GM19467 (cell line): Measurements from ENCODE around the gene POLR2L.

Experiments used
- ATAC-seq: cut with Tn5 transposase; IDR thresholded peaks from one replicate; pipeline ENCODE4 v1.9.1; 2021; ENCODE audit warnings: mild to moderate bottlenecking, moderate library complexity; ENCODE audit not compliant: unreplicated experiment

POLR2L gene

DNA sequence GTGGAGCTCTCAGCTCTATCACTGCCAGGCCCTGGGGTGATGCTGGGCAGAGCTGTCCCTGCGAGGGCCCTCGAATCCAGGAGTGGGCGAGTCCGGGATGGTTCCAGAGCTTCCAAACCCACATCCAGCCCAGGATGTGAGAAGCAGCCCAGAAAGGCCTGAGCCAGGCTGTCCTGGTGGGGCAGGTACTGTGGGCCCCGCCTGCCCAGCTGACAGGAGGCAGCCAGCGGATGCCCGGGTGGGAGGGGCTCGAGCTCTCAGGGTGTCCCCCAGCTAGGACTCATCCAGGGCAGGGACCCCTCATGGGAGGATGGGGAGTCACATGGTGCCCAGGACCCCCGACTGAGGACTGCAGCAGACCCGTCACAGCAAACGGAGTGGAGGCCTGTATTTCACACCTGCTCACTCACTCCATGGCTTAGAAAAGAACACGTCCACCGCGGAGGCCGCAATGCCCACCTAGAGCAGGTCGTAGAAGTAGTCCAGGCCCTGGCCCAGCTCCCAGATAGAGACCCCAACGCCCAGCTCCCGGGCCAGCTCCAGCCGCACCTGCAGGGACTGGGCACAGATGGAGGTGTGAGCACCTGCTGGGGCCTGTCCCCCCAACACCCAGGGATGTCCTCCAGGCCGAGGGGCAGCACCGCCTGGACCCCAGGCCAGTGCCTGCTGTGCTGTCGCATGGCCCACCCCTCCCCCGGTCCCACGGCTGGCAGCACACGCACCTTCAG is 27.2 kb upstream of the POLR2L start:
- no peak for ATAC-seq

DNA sequence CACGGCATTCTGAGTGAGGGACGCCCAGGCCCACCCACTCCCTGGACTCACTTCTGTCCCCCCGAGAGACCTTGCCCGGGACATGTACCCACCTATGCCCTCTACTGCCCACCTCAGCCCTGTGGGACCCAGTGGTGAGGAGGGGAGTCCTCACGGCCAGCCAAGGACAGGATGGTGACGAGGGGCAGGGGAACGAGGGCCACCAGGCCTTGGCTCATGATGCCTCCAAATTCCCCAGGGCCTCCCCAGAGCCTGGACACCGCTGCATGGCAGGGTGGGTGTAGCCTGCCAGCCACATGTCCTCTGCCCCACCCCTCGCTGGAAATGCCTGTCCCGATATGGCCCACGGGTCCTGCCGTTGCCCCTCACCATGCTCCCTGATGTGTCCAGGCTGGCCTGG is 26.5 kb upstream of the POLR2L start:
- no peak for ATAC-seq

DNA sequence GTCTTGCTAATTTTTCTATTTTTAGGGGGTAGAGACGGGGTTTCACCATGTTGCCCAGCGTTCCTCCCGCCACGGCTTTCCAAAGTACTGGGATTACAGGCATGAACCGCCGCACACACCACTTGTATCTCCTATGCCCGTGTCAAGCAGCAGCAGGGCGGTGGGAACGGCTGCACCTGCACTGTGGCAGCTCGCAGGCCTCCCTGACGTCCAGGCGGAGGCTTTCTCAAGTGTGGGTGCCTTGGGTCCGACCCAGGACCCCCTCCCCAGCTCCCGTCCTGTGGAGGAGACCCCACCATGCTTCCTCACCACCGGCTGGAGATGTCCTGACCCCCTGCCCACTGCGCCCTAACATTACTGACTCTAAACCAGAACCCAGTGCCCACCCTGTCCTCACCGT is 26.1 kb upstream of the POLR2L start:
- no peak for ATAC-seq

DNA sequence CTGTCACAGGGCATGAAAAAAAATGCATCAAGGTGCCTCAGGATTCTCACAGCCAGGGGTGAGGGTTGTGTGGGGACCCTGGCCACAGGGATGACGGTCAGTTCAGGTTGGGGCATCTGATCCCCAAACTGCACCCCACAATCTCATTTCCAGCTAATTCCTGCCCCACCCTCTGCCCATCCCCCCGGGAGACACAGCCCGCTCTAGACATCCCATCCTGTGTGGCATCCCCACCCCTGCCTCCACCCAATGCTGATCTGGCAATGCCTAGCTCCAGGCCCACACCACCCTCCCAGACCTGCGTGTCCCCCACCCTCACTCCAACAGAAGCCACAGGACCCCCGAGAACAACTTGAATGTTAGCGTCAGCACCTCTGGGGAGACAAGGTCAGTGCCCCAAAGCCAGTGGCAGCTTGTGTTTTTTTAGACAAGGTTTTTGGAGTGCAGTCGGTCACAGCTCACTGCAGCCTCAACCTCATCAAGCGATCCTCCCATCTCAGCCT is 25.6 kb upstream of the POLR2L start:
- ATAC-seq = no peak

DNA sequence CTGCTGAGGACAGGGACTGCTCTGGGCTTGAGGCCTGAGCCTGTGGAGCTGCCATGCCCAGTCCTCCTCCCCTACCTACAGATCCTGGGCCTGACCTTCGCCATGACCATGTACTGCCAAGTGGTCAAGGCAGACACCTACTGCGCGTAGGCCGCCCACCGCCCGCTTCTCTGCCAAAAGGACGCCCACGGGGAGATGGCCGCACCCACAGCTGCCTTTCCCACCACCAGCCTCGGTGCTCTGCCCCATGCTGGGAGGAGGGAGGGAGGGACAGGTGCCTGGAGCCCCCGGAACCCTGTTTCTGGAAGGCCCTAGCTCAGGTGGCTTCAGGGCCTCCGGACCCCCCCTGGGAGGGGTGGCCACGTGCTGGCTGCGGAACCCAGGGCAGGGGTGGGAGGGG is 24.2 kb upstream of the POLR2L start:
- ATAC-seq = no peak

DNA sequence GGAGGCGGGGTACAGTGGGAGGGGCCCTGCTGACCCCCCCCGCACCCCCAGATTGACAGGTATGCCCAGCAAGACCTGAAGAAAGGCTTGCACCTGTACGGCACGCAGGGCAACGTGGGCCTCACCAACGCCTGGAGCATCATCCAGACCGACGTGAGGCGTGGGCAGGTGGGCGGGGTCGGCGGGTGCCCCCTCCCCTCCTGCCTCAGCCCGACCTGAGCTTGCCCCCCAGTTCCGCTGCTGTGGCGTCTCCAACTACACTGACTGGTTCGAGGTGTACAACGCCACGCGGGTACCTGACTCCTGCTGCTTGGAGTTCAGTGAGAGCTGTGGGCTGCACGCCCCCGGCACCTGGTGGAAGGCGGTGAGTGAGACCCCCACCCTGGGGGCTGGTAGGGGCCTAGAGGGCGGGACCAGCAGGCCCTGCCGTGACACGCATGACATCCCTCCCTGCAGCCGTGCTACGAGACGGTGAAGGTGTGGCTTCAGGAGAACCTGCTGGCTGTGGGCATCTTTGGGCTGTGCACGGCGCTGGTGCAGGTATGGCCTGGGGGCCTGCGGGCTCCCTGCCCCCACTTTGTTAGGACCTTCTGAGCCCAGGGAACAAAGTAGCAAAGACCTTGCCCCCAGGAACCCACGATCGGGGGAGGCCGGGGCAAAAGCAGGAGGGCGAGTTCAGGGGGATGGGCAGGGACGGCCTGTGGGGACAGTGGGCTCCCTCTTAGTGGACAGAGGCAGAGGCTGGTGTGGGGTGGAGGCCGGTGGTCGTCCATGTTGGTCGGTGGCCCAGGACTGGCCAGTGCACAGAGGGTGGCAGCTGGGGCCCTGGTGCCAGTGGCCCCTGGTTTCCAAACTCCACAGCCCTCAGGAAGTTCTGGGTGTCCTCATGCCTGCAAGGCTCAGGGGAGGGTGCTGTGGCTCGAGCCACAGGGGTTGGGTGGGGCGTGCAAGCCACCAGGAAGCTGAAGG is 23.4 kb upstream of the POLR2L start:
- no peak for ATAC-seq

DNA sequence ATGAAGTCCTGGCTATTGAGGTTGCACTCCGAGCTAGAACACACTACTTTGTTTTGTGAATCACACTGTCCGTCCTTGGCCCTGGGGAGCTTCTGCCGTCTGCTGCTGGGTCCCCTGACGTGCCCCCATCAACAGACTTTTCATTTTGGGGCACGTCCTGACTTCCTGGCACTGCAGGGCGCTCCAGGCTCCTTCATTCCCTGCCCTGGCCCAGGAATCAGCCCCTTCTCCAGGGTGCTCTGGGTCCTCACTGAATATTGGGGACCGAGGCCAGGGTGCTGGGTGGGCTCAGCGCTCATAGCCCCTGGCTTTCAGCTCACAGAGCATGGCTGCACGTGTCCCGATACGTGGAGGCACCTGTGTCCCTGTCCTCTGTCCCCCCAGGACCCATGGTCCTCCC is 22.6 kb upstream of the POLR2L start:
- ATAC-seq = no peak

DNA sequence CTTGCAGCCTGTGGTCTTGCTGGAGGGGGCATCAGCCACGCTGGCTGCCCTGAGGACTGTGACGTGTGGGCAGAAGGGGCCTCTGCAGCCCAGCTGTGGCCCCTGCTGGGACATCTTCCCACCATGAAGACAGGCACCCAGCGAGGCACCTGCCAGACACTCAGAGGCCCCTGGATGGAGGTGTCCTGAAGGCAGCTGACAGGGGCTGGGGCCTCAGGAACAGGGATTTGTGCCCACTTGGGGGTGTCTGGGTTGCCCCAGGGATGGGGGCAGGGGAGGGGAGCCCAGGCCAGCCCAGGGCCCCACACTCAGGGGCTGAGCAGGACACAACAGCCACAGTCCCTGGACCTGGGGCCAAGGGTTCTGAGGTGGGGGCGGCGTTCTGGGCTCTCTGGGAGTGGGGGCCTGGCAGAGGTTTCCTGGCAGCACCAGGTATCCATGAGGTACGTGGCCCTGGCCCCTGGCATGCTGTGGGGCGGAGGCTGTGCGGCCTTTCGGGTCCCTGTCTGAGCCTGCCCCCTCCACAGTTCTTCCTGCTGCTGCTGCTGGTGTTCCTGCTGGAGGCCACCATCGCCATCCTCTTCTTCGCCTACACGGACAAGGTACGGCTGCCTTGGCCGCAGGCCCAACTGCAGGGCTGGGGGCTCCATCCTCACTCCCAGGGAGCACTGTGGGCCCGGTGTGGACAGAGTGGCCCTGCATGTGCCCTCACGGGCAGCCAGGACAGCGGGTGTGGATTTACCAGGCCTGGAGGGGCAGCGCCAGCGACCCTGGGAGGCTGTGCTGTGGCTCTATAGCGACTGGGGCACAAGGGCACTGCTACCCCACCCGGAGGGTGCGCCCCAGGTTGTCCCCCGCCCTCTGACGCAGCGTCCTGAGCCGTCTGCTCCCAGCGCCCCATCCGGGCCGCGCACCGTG is 21.8 kb upstream of the POLR2L start:
- ATAC-seq = no peak

DNA sequence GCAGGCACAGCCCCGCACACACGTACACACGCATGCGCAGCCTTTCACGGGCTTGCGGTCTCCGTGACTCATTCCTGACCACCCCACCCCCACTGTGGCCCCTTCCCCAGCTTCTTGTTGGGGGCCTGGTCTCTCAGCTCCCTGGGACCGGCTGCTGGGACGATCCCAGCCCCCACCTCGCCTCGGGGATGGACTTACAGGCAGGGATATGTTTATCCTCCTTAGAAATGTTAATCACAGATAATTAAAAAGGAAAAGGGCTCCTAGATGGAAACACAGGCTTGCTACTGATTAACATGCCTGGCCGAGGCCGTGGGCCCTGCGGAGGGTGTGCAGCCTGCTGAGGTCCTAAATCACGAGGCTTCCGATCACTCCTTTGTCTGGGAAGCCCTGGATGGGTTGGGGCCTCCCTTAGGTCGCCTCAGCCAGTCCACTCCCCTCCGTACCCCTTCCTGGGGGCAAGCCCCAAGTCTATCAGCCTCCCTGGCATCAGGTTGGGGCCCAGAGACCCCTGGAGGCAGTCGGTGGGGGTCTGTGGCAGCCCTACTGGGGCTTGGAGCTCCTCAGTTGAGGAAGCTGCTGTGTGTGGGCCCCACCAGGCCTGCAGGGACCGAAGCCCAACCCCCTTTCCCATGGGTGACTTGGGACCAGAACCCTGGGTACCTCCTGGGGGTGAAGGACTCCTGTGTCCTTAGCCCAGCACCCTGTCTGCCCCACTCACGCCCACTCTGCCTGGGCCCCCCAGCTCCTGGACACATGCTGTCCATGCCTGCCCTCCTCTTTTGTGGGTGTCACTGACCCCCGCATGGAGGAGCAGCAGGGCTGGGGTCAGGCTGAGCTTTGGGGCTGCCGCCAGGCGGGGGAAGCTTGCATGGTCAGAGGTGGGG is 20.9 kb upstream of the POLR2L start:
- ATAC-seq = no peak

DNA sequence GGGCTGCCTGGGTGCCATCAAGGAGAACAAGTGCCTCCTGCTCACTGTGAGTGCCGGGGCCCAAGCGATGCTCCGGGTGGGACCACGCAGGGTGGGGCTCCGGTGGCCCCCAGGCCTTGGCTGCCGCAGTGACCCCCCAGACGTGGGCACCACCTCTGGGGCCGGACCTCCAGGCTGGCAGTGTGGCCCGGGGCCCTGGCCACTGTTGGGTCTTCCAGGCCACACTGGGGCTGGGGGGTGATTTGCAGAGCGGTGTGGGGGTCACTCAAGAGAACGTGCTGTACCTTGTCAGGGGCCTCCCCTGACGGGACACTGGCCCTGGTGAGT is 20.3 kb upstream of the POLR2L start:
- ATAC-seq = no peak

DNA sequence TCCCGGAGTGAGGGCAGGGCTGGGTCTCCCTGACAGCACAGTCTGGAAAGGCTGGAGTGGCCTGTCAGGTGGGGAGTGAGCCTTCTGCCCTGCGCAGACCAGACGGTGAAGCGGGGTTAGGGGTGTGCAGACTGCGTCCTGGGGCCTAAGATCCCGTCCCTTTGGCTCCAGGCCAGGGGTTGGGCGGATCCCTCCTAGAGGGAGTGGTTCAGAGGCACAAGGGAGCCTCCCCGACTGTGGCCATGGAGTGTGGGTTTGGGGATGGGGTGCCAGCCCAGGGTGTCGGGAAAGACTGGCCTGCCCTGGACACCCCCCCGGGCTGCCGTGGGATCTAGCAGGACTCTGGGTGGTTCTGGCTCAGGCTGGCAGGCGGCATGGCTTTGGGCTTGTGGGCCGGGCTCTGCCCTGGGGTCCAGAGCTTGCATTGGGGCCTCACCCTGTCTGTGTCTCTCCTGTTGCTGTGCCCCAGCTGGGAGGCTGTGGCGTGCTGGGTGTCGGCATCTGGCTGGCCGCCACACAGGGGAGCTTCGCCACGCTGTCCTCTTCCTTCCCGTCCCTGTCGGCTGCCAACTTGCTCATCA is 19.8 kb upstream of the POLR2L start:
- no peak for ATAC-seq

DNA sequence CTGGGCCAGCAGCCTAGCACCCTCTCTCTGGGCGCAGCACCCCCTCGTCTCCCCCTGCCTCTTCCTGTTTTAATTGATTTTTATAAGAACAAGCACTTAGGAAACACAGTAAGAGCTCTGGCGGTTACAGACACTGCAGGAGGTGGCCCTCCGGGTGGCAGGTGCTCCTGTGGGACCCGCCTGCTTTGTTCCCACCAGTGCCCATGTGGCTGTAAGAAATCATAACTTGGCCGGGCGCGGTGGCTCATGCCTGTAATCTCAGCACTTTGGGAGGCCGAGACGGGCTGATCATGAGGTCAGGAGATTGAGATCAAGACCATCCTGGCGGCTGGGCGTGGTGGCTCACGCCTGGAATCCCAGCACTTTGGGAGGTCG is 18.8 kb upstream of the POLR2L start:
- no peak for ATAC-seq

DNA sequence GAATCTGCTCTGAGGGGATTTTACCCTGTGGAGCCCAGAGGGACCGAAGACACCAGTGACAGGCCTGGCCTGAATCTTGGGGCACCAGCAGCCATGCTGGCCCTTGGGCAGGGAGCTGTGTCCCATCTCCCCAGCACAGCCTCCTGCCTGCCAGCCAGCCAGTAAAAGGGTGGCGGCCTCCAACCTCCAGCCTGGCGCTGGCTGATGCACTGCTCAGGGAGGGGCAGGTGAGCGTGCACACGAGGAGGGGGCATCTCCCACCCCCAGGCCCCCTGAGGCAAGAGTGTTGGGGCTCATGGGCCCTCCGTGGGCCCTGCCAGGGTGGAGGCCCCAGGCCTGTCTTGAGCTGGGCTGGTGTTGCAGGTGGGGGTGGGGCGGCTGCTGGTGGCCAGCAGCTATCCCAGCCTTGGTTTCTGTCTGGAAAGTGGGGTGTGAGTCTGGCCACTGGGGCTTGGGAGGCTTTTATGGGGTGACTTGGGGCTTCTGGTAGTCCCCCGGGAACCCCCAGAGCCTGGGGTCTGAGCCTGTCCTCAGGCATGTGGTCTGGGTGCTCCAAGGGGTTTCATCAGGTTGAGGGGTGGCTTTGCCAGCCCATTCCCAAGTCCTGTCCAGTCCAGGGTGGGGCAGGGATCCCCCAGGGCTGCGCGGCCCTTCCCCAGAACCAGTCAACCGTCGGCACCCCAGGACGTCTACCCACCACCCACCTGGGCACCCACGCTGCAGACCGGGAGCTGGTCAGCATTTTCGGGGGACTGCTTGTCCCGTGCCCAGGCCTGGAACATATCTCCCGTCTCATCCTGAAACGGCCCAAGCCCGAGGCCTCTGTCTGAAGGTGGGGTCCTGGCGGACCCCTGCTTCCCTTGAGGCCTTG is 18.1 kb upstream of the POLR2L start:
- no peak for ATAC-seq

DNA sequence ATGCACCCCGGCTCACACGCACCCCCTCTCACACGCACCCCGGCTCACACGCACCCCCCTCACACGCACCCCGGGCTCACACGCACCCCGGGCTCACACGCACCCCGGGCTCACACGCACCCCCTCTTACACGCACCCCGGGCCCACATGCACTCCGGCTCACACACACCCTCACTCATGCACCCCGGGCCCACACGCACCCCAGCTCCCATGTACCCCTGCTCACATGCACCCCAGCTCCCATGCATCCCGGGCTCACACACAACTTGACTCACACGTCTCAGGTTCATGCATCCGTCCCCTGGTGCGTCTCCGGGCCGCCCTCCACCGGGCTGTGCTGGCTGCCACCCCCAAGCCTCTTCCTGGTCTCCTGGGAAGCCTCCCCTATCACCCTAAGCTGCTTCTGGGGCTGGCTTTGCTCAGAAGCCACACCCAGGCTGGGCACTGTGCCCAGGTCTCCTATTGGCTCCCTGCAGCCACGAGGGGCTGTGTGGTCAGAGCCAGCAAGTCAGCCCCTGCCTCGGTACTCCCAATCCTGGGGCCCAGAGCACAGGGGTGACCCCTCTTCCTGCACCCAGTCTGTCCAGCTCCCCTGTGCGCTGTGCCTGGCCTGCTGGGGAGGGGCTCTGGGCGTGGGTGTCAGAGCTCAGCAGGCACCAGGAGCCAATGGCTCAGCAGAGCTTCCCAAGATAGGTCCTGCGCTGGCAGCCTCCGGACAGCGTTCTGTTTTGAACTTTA is 17.2 kb upstream of the POLR2L start:
- ATAC-seq = no peak

DNA sequence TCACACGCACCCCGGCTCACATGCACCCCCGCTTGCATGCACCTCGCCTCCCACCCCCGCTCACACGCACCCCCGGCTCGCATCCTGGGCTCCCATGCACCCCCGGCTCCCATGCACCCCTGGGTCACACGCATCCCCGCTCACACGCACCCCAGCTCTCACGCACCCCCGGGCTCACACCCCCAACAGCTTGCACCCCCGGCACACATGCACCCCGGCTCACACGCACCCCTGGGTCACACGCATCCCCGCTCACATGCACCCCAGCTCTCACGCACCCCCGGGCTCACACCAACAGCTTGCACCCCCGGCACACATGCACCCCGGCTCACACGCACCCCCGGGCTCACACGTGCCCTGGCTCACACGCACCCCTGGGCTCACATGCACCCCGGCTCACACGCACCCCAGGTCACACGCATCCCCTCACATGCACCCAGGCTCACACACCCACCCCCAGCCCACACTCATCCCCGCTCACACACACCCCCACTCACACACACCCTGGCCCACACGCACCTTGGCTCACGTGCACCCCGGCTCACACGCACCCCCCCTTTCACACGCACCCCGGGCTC is 16.5 kb upstream of the POLR2L start:
- ATAC-seq = no peak

DNA sequence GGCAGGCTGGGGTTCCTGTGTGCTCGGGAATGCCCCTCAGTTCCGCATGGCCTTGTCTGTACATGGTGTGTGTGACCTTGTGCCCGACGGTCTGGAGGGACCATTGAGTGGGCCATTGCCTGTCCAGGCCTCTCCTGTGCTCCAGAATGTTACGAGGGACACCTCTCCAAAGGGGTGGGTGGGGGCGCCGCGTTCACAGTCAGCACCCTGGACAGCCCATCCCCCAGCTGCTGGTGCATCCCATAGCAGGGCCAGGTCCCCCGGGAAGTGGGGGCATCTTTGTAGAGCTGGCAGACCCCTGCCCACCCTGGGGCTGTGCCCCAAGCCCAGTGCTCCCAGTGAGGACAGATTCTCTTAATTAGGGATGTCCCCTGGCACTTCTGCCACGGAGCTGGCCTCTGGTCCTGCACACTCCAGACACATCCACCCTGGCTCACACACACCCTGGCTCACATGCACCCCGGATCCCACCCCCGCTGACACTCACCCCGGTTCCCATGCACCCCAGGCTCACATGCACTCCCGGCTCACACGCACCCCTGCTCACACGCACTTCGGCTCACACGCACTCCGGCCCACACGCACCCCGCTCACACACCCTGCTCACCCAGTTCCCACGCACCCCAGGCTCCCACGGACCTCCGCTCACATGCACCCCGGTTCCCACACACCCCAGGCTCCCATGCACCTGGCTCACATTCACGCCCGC is 15.9 kb upstream of the POLR2L start:
- no peak for ATAC-seq

DNA sequence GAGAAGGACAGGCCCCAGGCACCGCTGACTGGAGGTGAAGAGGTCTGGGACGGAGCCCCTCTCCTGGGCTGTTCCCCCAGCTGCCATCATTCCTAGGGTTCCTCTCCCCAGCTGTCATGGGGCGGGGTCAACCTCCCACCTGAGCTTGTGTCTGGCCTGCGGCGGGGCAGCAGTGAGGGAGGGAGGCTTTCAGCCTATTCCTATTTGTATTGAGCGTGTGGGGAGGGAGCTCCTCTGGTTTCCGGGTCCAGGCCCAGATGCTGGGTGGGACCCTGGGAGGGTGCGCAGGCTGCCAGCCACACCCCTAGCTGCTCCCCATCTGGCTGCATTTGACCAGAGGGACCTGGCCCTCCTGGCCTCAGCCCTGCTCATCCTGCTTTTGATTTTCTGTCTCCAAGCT is 14.1 kb upstream of the POLR2L start:
- ATAC-seq = no peak
